ENCODE measurements around the gene CEP164. TPM values are rescaled to one million over a fixed set of nuclear protein-coding genes. Genes with fewer than 3 reads are reported as not detected.

The CEP164 gene
- total RNA-seq, 1 donor from 2014 or later, result 28.6 TPM

GRCh38 chr11:117378976-117379865 lies 51.6 kb downstream of the CEP164 start:
- peaks cover 9% of the 10 kb centered on the region for H3K27me3 Mint-ChIP-seq (ENCODE audit: unreplicated experiment)
- DNase-seq (ENCODE audit: low spot score), result no peak
- H3K4me3 Mint-ChIP-seq (ENCODE audit: unreplicated experiment), result no peak overlapping the region
- H3K27ac Mint-ChIP-seq (ENCODE audit: unreplicated experiment), result peak overlapping the region; percentile 95
- peaks cover 27% of the 10 kb centered on the region for H3K36me3 Mint-ChIP-seq (ENCODE audit: low read depth, unreplicated experiment)
- H3K4me1 Mint-ChIP-seq (ENCODE audit: unreplicated experiment), result peaks cover 20% of the 10 kb centered on the region
- no peaks in the 10 kb centered on the region for H3K9me3 Mint-ChIP-seq (ENCODE audit: unreplicated experiment)
- no peak for TF ChIP-seq CTCF (IDR thresholded peaks at IDR 0.05; ENCODE audit: unreplicated experiment)

- no peak for TF ChIP-seq CTCF (IDR thresholded peaks at IDR 0.05; ENCODE audit: unreplicated experiment)
- peaks cover 18% of the 10 kb centered on the region for H3K36me3 Mint-ChIP-seq (ENCODE audit: low read depth, unreplicated experiment)
- H3K27me3 Mint-ChIP-seq (ENCODE audit: unreplicated experiment), result peaks cover 10% of the 10 kb centered on the region
- no peak overlapping the region for H3K4me3 Mint-ChIP-seq (ENCODE audit: unreplicated experiment)
- DNase-seq (ENCODE audit: low spot score), result no peak
- H3K4me1 Mint-ChIP-seq (ENCODE audit: unreplicated experiment), result peaks cover 21% of the 10 kb centered on the region
- no peaks in the 10 kb centered on the region for H3K9me3 Mint-ChIP-seq (ENCODE audit: unreplicated experiment)
- H3K27ac Mint-ChIP-seq (ENCODE audit: unreplicated experiment), result no peak overlapping the region
Measured at GRCh38 chr11:117380676-117381075, 53.0 kb downstream of the CEP164 start.

GRCh38 chr11:117381481-117382387 lies 54.1 kb downstream of the CEP164 start:
- H3K27ac Mint-ChIP-seq (ENCODE audit: unreplicated experiment), result no peak overlapping the region
- H3K36me3 Mint-ChIP-seq (ENCODE audit: low read depth, unreplicated experiment), result peaks cover 9% of the 10 kb centered on the region
- DNase-seq (ENCODE audit: low spot score), result no peak
- H3K9me3 Mint-ChIP-seq (ENCODE audit: unreplicated experiment), result no peaks in the 10 kb centered on the region
- H3K4me1 Mint-ChIP-seq (ENCODE audit: unreplicated experiment), result peaks cover 21% of the 10 kb centered on the region
- TF ChIP-seq CTCF (IDR thresholded peaks at IDR 0.05; ENCODE audit: unreplicated experiment), result no peak
- no peak overlapping the region for H3K4me3 Mint-ChIP-seq (ENCODE audit: unreplicated experiment)
- H3K27me3 Mint-ChIP-seq (ENCODE audit: unreplicated experiment), result peaks cover 10% of the 10 kb centered on the region

GRCh38 chr11:117382746-117383145 lies 55.1 kb downstream of the CEP164 start:
- peaks cover 10% of the 10 kb centered on the region for H3K27me3 Mint-ChIP-seq (ENCODE audit: unreplicated experiment)
- H3K4me3 Mint-ChIP-seq (ENCODE audit: unreplicated experiment), result no peak overlapping the region
- no peak for DNase-seq (ENCODE audit: low spot score)
- no peak for TF ChIP-seq CTCF (IDR thresholded peaks at IDR 0.05; ENCODE audit: unreplicated experiment)
- H3K4me1 Mint-ChIP-seq (ENCODE audit: unreplicated experiment), result peaks cover 21% of the 10 kb centered on the region
- peaks cover 5% of the 10 kb centered on the region for H3K36me3 Mint-ChIP-seq (ENCODE audit: low read depth, unreplicated experiment)
- H3K9me3 Mint-ChIP-seq (ENCODE audit: unreplicated experiment), result no peaks in the 10 kb centered on the region
- H3K27ac Mint-ChIP-seq (ENCODE audit: unreplicated experiment), result no peak overlapping the region
